K562 (cell line): ENCODE results near the gene CHCHD6. TPM values are rescaled to one million over a fixed set of nuclear protein-coding genes. Genes with fewer than 3 reads are reported as not detected.

Experiments used
- BRD9 ChIP-seq: fragments of 450-650 bp; IDR thresholded peaks from 2 replicates; pipeline ENCODE4 v1.6.1; 2018; ENCODE audit warnings: low read depth; ENCODE audit not compliant: partially characterized antibody
- CHCHD3 ChIP-seq: fragments of 250-450 bp; sonication (Bioruptor Pico); IDR thresholded peaks from 2 replicates; pipeline ENCODE4 v2.1.2; 2022; ENCODE audit warnings: mild to moderate bottlenecking
- CSDE1 ChIP-seq, 2 experiments: fragments of 450-650 bp; IDR thresholded peaks; 2 replicates each; pipeline ENCODE4 v1.6.1; 2016; ENCODE audit warnings: mild to moderate bottlenecking in 1 of 2
- CXXC5 ChIP-seq: fragments of 250-450 bp; sonication (Bioruptor Pico); IDR thresholded peaks from 2 replicates; pipeline ENCODE4 v1.8.0; 2022; ENCODE audit warnings: inconsistent platforms, mild to moderate bottlenecking, moderate library complexity
- ETV5 ChIP-seq: sonication (generic); formaldehyde crosslinking; IDR thresholded peaks from 2 replicates; pipeline ENCODE4 v1.4.0; 2020; ENCODE audit warnings: low read depth, mild to moderate bottlenecking, missing genetic modification reagents
- FOXA3 ChIP-seq, 2 experiments: fragments of 450-650 bp in 1 of 2; sonication (generic) in 1 of 2; formaldehyde crosslinking; IDR thresholded peaks in 1 of 2; conservative IDR thresholded peaks in 1 of 2; 2 replicates each; pipeline versions ENCODE4 v1.4.0 to v1.8.0; 2020 to 2022; ENCODE audit warnings: mild to moderate bottlenecking in 2 of 2, missing genetic modification reagents in 1 of 2
- FOXM1 ChIP-seq, 2 experiments: fragments of 450-650 bp in 1 of 2; sonication (generic) in 1 of 2; formaldehyde crosslinking in 1 of 2; IDR thresholded peaks; 2 replicates each; pipeline versions ENCODE4 v1.6.1 to v1.9.0; 2017 to 2022; ENCODE audit warnings: low read depth in 2 of 2, mild to moderate bottlenecking in 2 of 2, missing genetic modification reagents in 1 of 2, moderate library complexity in 1 of 2
- HNRNPK ChIP-seq: fragments of 200-400 bp; formaldehyde crosslinking; IDR thresholded peaks from one replicate; pipeline ENCODE4 v1.6.1; 2018; ENCODE audit warnings: mild to moderate bottlenecking, low read depth, low read length; ENCODE audit not compliant: poor library complexity, severe bottlenecking
- HOXB6 ChIP-seq: fragments of 250-450 bp; sonication (Bioruptor Pico); IDR thresholded peaks from 2 replicates; pipeline ENCODE4 v1.5.1; 2022; ENCODE audit warnings: mild to moderate bottlenecking, borderline replicate concordance
- ILK ChIP-seq: fragments of 450-650 bp; IDR thresholded peaks from 2 replicates; pipeline ENCODE4 v1.6.1; 2016; ENCODE audit warnings: missing genetic modification characterization, low read depth, mild to moderate bottlenecking, missing compliant biosample characterization, moderate library complexity, borderline replicate concordance
- NCOA4 ChIP-seq: fragments of 450-650 bp; IDR thresholded peaks from 2 replicates; pipeline ENCODE4 v1.6.1; 2018; ENCODE audit warnings: mild to moderate bottlenecking; ENCODE audit not compliant: partially characterized antibody
- PRDM10 ChIP-seq: fragments of 450-650 bp; IDR thresholded peaks from 2 replicates; pipeline ENCODE4 v1.6.1; 2018; ENCODE audit not compliant: partially characterized antibody
- PTTG1 ChIP-seq: fragments of 450-650 bp; IDR thresholded peaks from 2 replicates; pipeline ENCODE4 v1.6.1; 2016; ENCODE audit warnings: low read depth, mild to moderate bottlenecking, missing genetic modification characterization, missing compliant biosample characterization
- RBM25 ChIP-seq: fragments of 200-400 bp; formaldehyde crosslinking; IDR thresholded peaks from 2 replicates; pipeline ENCODE4 v1.6.1; 2018; ENCODE audit warnings: low read length, low read depth, moderate library complexity; ENCODE audit not compliant: severe bottlenecking
- SMAD4 ChIP-seq: fragments of 250-450 bp; sonication (Bioruptor Pico); conservative IDR thresholded peaks from 2 replicates; pipeline ENCODE4 v1.8.0; 2021; ENCODE audit warnings: inconsistent platforms, mild to moderate bottlenecking, moderate library complexity
- SUPT5H ChIP-seq: fragments of 450-650 bp; IDR thresholded peaks from 2 replicates; pipeline ENCODE4 v1.6.1; 2016
- ZFPM2 ChIP-seq: fragments of 250-450 bp; sonication (Bioruptor Pico); IDR thresholded peaks from 2 replicates; pipeline ENCODE4 v1.5.1; 2022; ENCODE audit warnings: mild to moderate bottlenecking
- ZKSCAN3 ChIP-seq: fragments of 250-450 bp; sonication (Bioruptor Pico); IDR thresholded peaks from 2 replicates; pipeline ENCODE4 v1.4.0; 2020
- ZNF184 ChIP-seq: sonication (generic); formaldehyde crosslinking; IDR thresholded peaks from 2 replicates; pipeline ENCODE4 v1.5.0; 2020; ENCODE audit warnings: missing genetic modification reagents
- ZNF324 ChIP-seq: fragments of 250-450 bp; sonication (Bioruptor Pico); IDR thresholded peaks from 2 replicates; pipeline ENCODE4 v1.4.0; 2020; ENCODE audit warnings: mild to moderate bottlenecking
- ZNF75A ChIP-seq: fragments of 450-650 bp; formaldehyde crosslinking; IDR thresholded peaks from 2 replicates; pipeline ENCODE4 v1.4.0; 2020; ENCODE audit warnings: mild to moderate bottlenecking
- polyA plus RNA-seq, 8 experiments: library from polyadenylated mRNA; depleted of rRNA in 4 of 8; stranded (reverse) in 5 of 8; unstranded in 3 of 8; fragments of >200 nt; fragmentation: Nextera tagmentation in 2 of 8; fragmentation: Illumina TruSeq in 1 of 8; extraction: Ambion mirVana in 2 of 8; extraction: Trizol in 1 of 8; gene quantifications; 2 replicates each; pipeline versions ENCODE4 v1.2.1 to v1.2.3, GENCODE V29; 2011 to 2014; ENCODE audit warnings: inconsistent platforms in 1 of 8, missing spikeins in 1 of 8
- total RNA-seq, 7 experiments: library from RNA; depleted of rRNA in 6 of 7; stranded (reverse); fragments of >200 nt in 6 of 7; fragmentation: Illumina TruSeq in 2 of 7; extraction: Trizol in 2 of 7; gene quantifications; 2 replicates each; pipeline versions ENCODE4 v1.2.1 to v1.2.3, GENCODE V29; 2011 to 2021; ENCODE audit warnings: low replicate concordance in 1 of 7
- TF ChIP-seq, protein P1 (sequence below): fragments of 450-650 bp; IDR thresholded peaks from 2 replicates; pipeline ENCODE4 v1.6.1; 2017; ENCODE audit warnings: antibody characterized with exemption
- TF ChIP-seq, protein P2 (sequence below): fragments of 250-450 bp; sonication (Bioruptor Pico); IDR thresholded peaks from 2 replicates; pipeline ENCODE4 v1.4.0; 2020; ENCODE audit warnings: borderline replicate concordance

The CHCHD6 gene
- total and polyA plus RNA-seq, 9 of the 15 experiments (the other 6 are each of a cell fraction or from before 2014, with no cell fraction given): 4.6 to 18.6 (median 10.9) TPM

DNA sequence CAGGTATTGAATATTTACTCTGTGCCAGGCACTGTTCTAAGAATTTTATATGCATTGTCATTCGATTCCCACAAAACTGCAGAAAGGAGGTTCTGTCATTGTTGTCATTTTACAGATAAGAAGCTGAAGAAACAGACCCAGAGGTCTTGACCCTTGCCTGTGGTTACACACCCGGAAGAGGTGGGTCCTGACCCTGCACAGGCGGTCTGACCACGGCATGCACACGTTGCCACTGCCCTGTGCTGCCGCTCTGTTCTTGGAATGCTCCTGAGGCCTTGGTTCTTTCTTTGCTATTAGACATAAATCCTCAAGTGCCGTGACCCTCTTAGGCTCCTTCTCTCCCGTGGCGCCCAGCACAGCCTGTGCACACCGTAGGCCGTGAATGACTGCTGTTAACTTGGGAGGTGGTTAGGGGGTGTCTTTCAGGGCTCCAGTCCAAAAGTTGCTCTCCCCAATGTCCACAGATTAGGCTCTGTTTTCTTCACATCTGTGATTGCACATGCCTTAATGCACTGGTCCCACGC, 204.8 kb downstream of the CHCHD6 start (continued):
- TF ChIP-seq CHCHD3 (CRISPR knock-in tag) (no peak), CXXC5 (peak; percentile 78), ZKSCAN3 (no peak), RBM25 (no peak), BRD9 (peak; percentile 11), ZNF184 (CRISPR knock-in tag) (no peak), FOXA3 (CRISPR knock-in tag; conservative IDR thresholded peaks at IDR 0.05 in 1 of 2, IDR thresholded peaks at IDR 0.05 in 1 of 2) (no peak), ILK (no peak), PRDM10 (peak; percentile 10), ETV5 (peak; percentile 97), ZFPM2 (CRISPR knock-in tag) (no peak), HOXB6 (CRISPR knock-in tag) (no peak), CSDE1 (IDR thresholded peaks at IDR 0.05) (no peak), HNRNPK (no peak), PTTG1 (tag) (no peak), FOXM1 (IDR thresholded peaks at IDR 0.05; ENCODE audit: low read depth) (no peak), FOXM1 (CRISPR knock-in tag; IDR thresholded peaks at IDR 0.05; ENCODE audit: low read depth) (no peak), SMAD4 (peak; percentile 85), ZNF75A (CRISPR knock-in tag) (no peak), NCOA4 (no peak), ZNF324 (CRISPR knock-in tag) (no peak), SUPT5H (peak; percentile 62)
- TF ChIP-seq, protein P1, sequence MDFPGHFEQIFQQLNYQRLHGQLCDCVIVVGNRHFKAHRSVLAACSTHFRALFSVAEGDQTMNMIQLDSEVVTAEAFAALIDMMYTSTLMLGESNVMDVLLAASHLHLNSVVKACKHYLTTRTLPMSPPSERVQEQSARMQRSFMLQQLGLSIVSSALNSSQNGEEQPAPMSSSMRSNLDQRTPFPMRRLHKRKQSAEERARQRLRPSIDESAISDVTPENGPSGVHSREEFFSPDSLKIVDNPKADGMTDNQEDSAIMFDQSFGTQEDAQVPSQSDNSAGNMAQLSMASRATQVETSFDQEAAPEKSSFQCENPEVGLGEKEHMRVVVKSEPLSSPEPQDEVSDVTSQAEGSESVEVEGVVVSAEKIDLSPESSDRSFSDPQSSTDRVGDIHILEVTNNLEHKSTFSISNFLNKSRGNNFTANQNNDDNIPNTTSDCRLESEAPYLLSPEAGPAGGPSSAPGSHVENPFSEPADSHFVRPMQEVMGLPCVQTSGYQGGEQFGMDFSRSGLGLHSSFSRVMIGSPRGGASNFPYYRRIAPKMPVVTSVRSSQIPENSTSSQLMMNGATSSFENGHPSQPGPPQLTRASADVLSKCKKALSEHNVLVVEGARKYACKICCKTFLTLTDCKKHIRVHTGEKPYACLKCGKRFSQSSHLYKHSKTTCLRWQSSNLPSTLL: no peak
- TF ChIP-seq, protein P2, sequence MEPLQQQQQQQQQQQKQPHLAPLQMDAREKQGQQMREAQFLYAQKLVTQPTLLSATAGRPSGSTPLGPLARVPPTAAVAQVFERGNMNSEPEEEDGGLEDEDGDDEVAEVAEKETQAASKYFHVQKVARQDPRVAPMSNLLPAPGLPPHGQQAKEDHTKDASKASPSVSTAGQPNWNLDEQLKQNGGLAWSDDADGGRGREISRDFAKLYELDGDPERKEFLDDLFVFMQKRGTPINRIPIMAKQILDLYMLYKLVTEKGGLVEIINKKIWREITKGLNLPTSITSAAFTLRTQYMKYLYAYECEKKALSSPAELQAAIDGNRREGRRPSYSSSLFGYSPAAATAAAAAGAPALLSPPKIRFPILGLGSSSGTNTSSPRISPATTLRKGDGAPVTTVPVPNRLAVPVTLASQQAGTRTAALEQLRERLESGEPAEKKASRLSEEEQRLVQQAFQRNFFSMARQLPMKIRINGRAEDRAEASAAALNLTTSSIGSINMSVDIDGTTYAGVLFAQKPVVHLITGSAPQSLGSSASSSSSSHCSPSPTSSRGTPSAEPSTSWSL: no peak
